LoVo (cell line): ENCODE data around the gene SV2C.
"Not testable (repeated sequence)": the region's sequence is repeated elsewhere in the genome, so short reads cannot be mapped to it uniquely, and the experiment has no call there.

ENCODE experiments used
- DNase-seq: peaks from one replicate; pipeline ENCODE4 v3.0.0-alpha.2; 2016; ENCODE audit warnings: low spot score

SV2C gene, protein sequence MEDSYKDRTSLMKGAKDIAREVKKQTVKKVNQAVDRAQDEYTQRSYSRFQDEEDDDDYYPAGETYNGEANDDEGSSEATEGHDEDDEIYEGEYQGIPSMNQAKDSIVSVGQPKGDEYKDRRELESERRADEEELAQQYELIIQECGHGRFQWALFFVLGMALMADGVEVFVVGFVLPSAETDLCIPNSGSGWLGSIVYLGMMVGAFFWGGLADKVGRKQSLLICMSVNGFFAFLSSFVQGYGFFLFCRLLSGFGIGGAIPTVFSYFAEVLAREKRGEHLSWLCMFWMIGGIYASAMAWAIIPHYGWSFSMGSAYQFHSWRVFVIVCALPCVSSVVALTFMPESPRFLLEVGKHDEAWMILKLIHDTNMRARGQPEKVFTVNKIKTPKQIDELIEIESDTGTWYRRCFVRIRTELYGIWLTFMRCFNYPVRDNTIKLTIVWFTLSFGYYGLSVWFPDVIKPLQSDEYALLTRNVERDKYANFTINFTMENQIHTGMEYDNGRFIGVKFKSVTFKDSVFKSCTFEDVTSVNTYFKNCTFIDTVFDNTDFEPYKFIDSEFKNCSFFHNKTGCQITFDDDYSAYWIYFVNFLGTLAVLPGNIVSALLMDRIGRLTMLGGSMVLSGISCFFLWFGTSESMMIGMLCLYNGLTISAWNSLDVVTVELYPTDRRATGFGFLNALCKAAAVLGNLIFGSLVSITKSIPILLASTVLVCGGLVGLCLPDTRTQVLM

GRCh38 chr5:76082772-76083554, at the start of gene SV2C:
Gene SV2C, plus strand, starts transcription at chr5:76083383. Its CDS starts 48,368 bp downstream, at chr5:76131751.
- no peak for DNase-seq

DNA sequence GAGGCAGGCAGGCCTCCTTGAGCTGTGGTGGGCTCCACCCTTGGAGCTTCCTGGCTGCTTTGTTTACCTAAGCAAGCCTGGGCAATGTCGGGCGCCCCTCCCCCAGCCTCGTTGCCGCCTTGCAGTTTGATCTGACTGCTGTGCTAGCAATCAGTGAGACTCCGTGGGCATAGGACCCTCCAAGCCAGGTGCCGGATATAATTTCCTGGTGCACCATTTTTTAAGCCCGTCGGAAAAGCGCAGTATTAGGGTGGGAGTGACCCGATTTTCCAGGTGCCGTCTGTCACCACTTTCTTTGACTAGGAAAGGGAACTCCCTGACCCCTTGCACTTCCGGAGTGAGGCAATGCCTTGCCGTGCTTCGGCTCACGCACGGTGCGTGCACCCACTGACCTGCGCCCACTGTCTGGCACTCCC, 45.4 kb upstream of the SV2C start:
- not testable (repeated sequence) for DNase-seq

- DNase-seq, result no peak
Observed at GRCh38 chr5:76038212-76038611, 45.0 kb upstream of the SV2C start.

GRCh38 chr5:76040806-76041205, 42.4 kb upstream of the SV2C start:
- DNase-seq, result no peak

DNA sequence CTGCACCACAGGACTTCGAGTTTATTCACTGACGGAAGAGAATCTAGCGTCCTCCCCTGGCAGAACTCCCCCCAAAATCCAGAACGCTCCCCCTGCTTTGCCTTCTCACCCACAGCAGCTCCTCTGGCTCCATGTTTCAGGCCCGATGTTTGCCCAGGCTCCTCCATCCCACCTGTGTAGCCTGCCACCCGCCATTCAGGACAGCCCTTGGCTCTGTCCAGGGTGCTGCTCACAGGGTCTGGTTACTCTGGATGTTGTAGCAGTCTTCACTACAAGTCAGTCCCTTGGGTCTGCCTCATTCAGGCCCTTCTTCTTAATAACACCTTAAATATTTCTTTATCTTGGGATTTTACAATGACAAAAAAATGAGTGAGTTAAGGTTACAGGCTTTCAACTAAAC, 41.3 kb upstream of the SV2C start:
- no peak for DNase-seq

DNA sequence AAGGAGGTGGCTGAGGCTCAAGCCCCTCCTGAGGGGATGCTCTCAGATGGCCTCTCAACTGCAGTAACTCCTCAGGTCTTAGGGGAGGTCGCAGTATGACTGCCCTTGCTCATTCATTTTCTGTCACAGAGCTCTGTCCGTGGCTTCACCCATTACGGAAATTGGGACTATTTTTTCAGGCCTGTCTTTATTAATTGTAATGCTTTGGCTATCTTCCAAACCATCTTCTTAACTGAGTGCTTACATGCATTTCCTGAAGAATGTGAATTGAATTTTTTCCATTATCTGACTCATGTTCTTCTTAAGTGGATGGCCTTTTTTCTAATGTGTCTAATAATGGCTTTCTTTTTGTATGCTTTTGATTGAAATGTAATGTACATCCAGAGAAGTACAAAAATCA, 36.4 kb upstream of the SV2C start:
- DNase-seq, result no peak

- DNase-seq, result no peak
Observed at GRCh38 chr5:76050134-76050533, 33.0 kb upstream of the SV2C start.

DNA sequence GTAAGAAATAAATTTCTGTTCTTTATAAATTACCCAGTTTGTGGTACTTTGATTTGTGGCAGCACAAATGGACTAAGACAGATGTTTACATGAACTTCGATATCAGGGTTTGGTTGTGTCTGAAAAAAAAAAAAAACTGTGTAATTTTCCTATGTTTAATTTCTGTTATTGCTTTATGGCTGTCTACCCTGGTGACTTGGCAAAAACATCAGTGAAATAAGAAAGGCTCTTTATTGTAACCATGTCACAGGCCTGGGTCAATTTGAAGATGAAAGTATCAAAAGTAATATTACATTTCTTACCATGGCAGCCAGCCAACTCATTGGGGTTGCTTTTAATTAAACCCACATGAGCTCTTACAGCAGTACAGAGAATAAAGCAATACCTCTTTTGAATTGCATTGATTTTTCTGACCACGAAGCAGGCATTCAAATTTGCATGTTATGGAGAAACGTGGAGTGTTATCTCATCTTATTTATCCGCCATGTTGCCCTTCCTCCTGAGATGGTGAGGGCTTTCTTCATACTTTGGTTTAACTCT, 20.6 kb upstream of the SV2C start:
- DNase-seq, result no peak

GRCh38 chr5:76065258-76065657, 17.9 kb upstream of the SV2C start:
- no peak for DNase-seq

DNA sequence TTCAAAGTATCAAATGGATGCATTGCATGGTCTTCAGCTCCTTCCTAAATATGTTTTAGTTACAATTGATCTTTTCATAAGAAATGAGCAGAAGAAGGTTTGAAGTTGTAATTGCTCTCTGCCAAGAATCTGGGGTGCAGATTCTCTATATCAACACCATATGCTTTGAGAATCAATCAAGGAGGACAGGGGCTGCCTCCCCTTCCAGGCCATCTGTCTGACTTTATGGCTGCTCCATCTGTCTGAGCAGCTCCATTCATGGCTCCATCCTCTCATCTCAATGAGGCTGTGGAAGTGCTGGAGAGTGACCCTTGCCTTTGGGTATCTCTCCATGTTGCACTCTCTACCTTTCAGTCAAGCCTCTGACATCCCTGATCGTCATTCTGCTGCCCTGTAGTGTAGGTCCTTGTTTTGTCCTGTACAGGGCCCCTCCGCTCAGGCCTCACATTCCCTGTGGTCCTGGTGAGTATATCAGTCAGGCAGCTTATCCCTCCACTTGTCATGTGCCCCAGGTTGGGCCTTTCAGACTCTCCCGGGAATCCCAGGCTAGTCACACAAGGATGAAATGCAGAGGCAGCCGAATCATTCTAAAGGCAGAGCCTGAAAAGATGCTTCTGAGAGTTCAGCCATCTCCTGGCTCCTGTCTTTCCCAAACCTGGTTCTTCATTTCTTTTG, 14.0 kb upstream of the SV2C start:
- DNase-seq, result no peak

DNA sequence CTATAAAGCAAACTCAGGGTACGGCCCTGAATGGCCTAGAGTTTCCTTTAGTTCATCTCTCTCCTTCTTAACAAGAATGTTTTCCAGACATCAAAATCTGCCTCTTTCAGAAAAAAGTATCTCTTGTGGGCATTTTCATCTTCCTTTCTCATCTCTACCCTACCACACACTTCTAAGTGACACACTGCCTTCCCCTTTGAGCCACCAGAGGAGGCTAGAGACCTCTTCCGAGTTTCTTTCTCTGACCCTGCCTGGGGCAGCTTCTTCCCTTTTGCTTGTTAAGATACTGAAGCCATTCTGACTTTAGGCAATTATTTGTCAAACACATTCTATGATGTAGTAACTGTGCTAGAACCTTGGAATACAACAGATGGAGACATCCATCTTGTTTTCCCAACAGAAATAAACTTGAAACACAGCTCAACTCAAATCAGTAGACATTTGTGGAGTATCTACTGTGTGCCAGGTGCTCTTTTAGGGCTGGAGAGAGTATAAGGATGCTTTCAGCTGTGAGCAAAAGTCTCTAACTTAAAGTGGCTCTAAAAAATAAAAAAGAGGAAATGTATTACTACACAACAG, 8.6 kb upstream of the SV2C start:
- no peak for DNase-seq

- DNase-seq, result no peak
Observed at GRCh38 chr5:76081811-76082771, 1.1 kb upstream of the SV2C start.

- no peak for DNase-seq
Observed at GRCh38 chr5:76083555-76084495, 642 bp downstream of the SV2C start.

DNA sequence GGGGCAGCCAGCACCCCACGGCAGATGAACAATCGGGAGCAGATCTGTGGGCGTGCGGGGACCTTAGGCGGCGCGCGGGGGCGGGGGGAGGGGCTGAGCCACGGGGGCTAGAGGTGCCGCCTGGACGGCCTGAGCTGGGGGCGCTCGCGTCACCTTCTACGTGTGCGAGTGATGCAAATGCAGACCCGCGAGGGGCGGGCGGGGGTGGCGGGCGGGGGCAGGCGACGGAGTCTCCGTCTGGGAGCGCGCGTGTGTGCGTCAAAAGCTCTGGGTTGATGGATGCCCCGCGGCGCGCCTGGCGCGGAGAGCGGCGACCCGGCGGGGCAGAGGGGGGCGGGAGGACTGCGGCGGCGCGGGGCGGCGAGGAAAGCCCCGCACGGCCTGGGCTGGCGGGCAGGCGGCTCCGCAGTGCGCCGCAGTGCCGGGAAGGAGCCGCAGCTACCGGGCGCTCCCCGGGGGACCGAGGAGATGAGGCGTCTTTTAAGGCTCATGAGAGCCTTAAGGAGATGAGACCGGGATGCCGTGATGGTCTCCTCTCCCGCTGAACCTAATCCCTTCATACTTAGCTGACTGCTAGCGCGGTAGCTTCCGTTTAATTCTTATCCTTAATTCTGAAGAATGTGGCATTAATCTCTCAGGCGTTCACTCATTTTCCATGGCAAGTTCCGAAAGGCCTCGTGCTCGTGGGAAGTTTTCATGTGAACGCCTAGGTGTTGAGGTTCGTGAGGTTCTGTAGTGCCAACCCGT, 1.5 kb downstream of the SV2C start:
- DNase-seq, result no peak

- no peak for DNase-seq
Observed at GRCh38 chr5:76085243-76085579, 2.0 kb downstream of the SV2C start.

- no peak for DNase-seq
Observed at GRCh38 chr5:76086095-76086494, 2.9 kb downstream of the SV2C start.

GRCh38 chr5:76089156-76089555, 6.0 kb downstream of the SV2C start:
- DNase-seq, result not testable (repeated sequence)

DNA sequence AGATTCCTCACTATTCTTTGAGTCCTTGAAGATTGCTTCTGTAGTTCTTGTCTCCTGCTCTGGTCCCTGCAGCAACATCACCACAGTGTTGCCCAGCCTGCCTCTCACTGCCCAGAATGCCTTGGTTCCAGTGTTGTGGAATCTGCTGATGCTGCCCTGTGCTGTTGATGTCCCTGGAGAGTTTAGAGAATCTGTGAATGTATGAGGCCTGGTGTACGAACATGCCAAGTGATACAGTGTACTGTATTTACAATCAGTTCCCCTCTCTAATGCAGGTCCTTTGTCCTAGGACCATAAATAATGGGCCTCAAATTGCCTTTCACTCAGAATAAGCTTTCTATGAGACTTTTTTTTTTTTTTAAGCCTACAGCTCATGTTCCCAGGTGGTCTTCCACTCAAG, 8.2 kb downstream of the SV2C start:
- DNase-seq, result no peak
